IMR-90 (cell line): Measurements from ENCODE around the gene PGGHG. TPM values are rescaled to one million over a fixed set of nuclear protein-coding genes. Genes with fewer than 3 reads are reported as not detected.

ENCODE experiments used
- ATAC-seq: fragments of 200-7000 bp; cut with Tn5 transposase; 2 replicates; pipeline ENCODE4 v1.9.1; 2020; ENCODE audit warnings: low read depth, mild to moderate bottlenecking, moderate library complexity
- BruUV-seq: library from RNA; stranded (reverse); fragments of 400-500 nt; replicated peaks from 2 replicates; lab custom pipeline; 2021; lab: Mats Ljungman, UMichigan
- CTCF ChIA-PET: fragments of 300-600 bp; formaldehyde crosslinking; extraction: SDS; loops from one replicate; lab custom pipeline; 2021; ENCODE audit warnings: antibody characterized with exemption; lab: Yijun Ruan, JAX
- POLR2A ChIA-PET: fragments of 300-600 bp; sonication (Branson Sonifier 250); formaldehyde crosslinking; loops from one replicate; lab custom pipeline; 2022; ENCODE audit warnings: antibody characterized with exemption; ENCODE audit not compliant: unreplicated experiment; lab: Charles Lee
- DNase-seq: peaks from one replicate; pipeline ENCODE4 v3.0.0; 2013
- H2AFZ ChIP-seq: replicated peaks from 2 replicates; pipeline ENCODE3; 2013; ENCODE audit warnings: low read length, mild to moderate bottlenecking; ENCODE audit not compliant: poor library complexity
- H2AK5ac ChIP-seq: 2 replicates; pipeline ENCODE4 v1.6.1; 2013; ENCODE audit warnings: low read depth, low read length, inconsistent platforms
- H2AK9ac ChIP-seq: replicated peaks from 2 replicates; pipeline ENCODE3; 2013; ENCODE audit warnings: mild to moderate bottlenecking, low read depth, low read length, moderate library complexity; ENCODE audit not compliant: poor library complexity
- H2BK120ac ChIP-seq: 2 replicates; pipeline ENCODE4 v1.6.1; 2013; ENCODE audit warnings: low read depth, low read length, inconsistent platforms
- H2BK15ac ChIP-seq: 3 replicates; pipeline ENCODE4 v1.6.1; 2013; ENCODE audit warnings: low read depth, low read length, inconsistent platforms
- H2BK20ac ChIP-seq: 2 replicates; pipeline ENCODE4 v1.6.1; 2013; ENCODE audit warnings: low read depth, mild to moderate bottlenecking, inconsistent platforms, low read length, moderate library complexity
- H2BK5ac ChIP-seq: 2 replicates; pipeline ENCODE4 v1.6.1; 2013; ENCODE audit warnings: mild to moderate bottlenecking, low read depth, low read length, inconsistent platforms; ENCODE audit not compliant: poor library complexity, severe bottlenecking
- H3K14ac ChIP-seq: replicated peaks from 2 replicates; pipeline ENCODE4 v1.6.1; 2013; ENCODE audit warnings: low read depth, low read length, inconsistent platforms
- H3K18ac ChIP-seq: 2 replicates; pipeline ENCODE4 v1.6.1; 2013; ENCODE audit warnings: low read depth, low read length, control low read depth
- H3K23ac ChIP-seq: 2 replicates; pipeline ENCODE4 v1.6.1; 2013; ENCODE audit warnings: low read depth, low read length, inconsistent platforms
- H3K27ac ChIP-seq: 2 replicates; pipeline ENCODE4 v1.5.1; 2013; ENCODE audit warnings: mild to moderate bottlenecking, control low read depth, low read length; ENCODE audit not compliant: insufficient read depth
- H3K27me3 ChIP-seq: 2 replicates; pipeline ENCODE4 v1.6.1; 2013; ENCODE audit warnings: low read length; ENCODE audit not compliant: control insufficient read depth, insufficient read depth
- H3K36me3 ChIP-seq: 2 replicates; pipeline ENCODE4 v1.6.1; 2013; ENCODE audit warnings: low read length, mixed read lengths; ENCODE audit not compliant: control insufficient read depth, insufficient read depth
- H3K4ac ChIP-seq: 2 replicates; pipeline ENCODE4 v1.6.1; 2013; ENCODE audit warnings: low read depth, low read length, inconsistent platforms
- H3K4me1 ChIP-seq: 2 replicates; pipeline ENCODE4 v1.6.1; 2013; ENCODE audit warnings: low read length, mixed read lengths; ENCODE audit not compliant: control insufficient read depth, insufficient read depth
- H3K4me2 ChIP-seq: 2 replicates; pipeline ENCODE4 v1.6.1; 2013; ENCODE audit warnings: low read depth, mild to moderate bottlenecking, control low read depth, low read length, moderate library complexity
- H3K4me3 ChIP-seq: 2 replicates; pipeline ENCODE4 v1.5.1; 2013; ENCODE audit warnings: low read depth, mild to moderate bottlenecking, control low read depth, low read length, moderate library complexity; ENCODE audit not compliant: insufficient read depth
- H3K56ac ChIP-seq: 2 replicates; pipeline ENCODE4 v1.6.1; 2013; ENCODE audit warnings: low read length, inconsistent platforms; ENCODE audit not compliant: insufficient read depth; ENCODE audit errors: extremely low read depth
- H3K79me1 ChIP-seq, 2 experiments: 2 replicates each; pipeline ENCODE4 v1.6.1; 2013; ENCODE audit warnings: low read length in 2 of 2, inconsistent platforms in 1 of 2, low read depth in 1 of 2
- H3K9ac ChIP-seq: 2 replicates; pipeline ENCODE4 v1.6.1; 2013; ENCODE audit warnings: low read depth, low read length, control low read depth
- H3K9me1 ChIP-seq: 2 replicates; pipeline ENCODE4 v1.6.1; 2013; ENCODE audit warnings: low read length, inconsistent platforms; ENCODE audit not compliant: insufficient read depth
- H3K9me3 ChIP-seq: 2 replicates; pipeline ENCODE4 v1.6.1; 2013; ENCODE audit warnings: low read length; ENCODE audit not compliant: control insufficient read depth, insufficient read depth
- H4K20me1 ChIP-seq: 2 replicates; pipeline ENCODE4 v1.6.1; 2013; ENCODE audit warnings: low read length, inconsistent platforms; ENCODE audit not compliant: insufficient read depth
- H4K5ac ChIP-seq: 2 replicates; pipeline ENCODE4 v1.6.1; 2013; ENCODE audit warnings: mild to moderate bottlenecking, low read depth, low read length, control low read depth
- H4K8ac ChIP-seq, 2 experiments: 2 replicates each; pipeline ENCODE4 v1.6.1; 2013; ENCODE audit warnings: low read depth in 2 of 2, low read length in 2 of 2, control low read depth in 1 of 2, inconsistent platforms in 1 of 2
- H4K91ac ChIP-seq: 2 replicates; pipeline ENCODE4 v1.6.1; 2013; ENCODE audit warnings: low read depth, low read length, inconsistent platforms; ENCODE audit not compliant: insufficient read depth
- CEBPB ChIP-seq: IDR thresholded peaks from 2 replicates; pipeline ENCODE4 v1.6.1; 2012; ENCODE audit warnings: low read depth, low read length, improper control_type of control experiment
- CHD1 ChIP-seq: IDR thresholded peaks from 2 replicates; pipeline ENCODE4 v1.6.1; 2012; ENCODE audit warnings: low read depth, low read length, improper control_type of control experiment
- ELK1 ChIP-seq: fragments of 150-350 bp; IDR thresholded peaks from 2 replicates; pipeline ENCODE4 v1.6.1; 2016; ENCODE audit warnings: low read depth, mild to moderate bottlenecking, low read length, moderate library complexity, borderline replicate concordance
- MAFK ChIP-seq: IDR thresholded peaks from 2 replicates; pipeline ENCODE4 v1.6.1; 2012; ENCODE audit warnings: low read depth, low read length, improper control_type of control experiment
- MAZ ChIP-seq: IDR thresholded peaks from 2 replicates; pipeline ENCODE4 v1.6.1; 2012; ENCODE audit warnings: low read depth, mild to moderate bottlenecking, low read length, improper control_type of control experiment, moderate library complexity, borderline replicate concordance
- MXI1 ChIP-seq: IDR thresholded peaks from 2 replicates; pipeline ENCODE4 v1.6.1; 2012; ENCODE audit warnings: low read depth, mild to moderate bottlenecking, low read length, moderate library complexity, borderline replicate concordance
- NFE2L2 ChIP-seq: fragments of 150-350 bp; IDR thresholded peaks from 2 replicates; pipeline ENCODE4 v1.6.1; 2016; ENCODE audit warnings: low read depth, mild to moderate bottlenecking, low read length
- POLR2A ChIP-seq: IDR thresholded peaks from 2 replicates; pipeline ENCODE4 v1.6.1; 2012; ENCODE audit warnings: mild to moderate bottlenecking, low read depth, low read length
- RCOR1 ChIP-seq: IDR thresholded peaks from 2 replicates; pipeline ENCODE4 v1.6.1; 2012; ENCODE audit warnings: mild to moderate bottlenecking, low read length, improper control_type of control experiment; ENCODE audit not compliant: insufficient replicate concordance
- RFX5 ChIP-seq: IDR thresholded peaks from 2 replicates; pipeline ENCODE4 v1.8.0; 2012; ENCODE audit warnings: low read depth, mild to moderate bottlenecking, low read length, moderate library complexity
- SMC3 ChIP-seq: fragments of 150-350 bp; IDR thresholded peaks from 2 replicates; pipeline ENCODE4 v1.6.1; 2016; ENCODE audit warnings: low read depth, mild to moderate bottlenecking, antibody characterized with exemption, low read length, moderate library complexity
- USF2 ChIP-seq: fragments of 150-350 bp; IDR thresholded peaks from 2 replicates; pipeline ENCODE4 v1.6.1; 2017; ENCODE audit warnings: mild to moderate bottlenecking, antibody characterized with exemption, low read length, low read depth
- WGBS, 2 experiments: methylation state at CpG; one replicate each; pipeline versions ENCODE4 v1.1.5 to v1.1.7; 2013; ENCODE audit warnings: missing lambda C conversion rate in 2 of 2; ENCODE audit not compliant: insufficient read length in 1 of 2; ENCODE audit errors: extremely low coverage in 2 of 2; 5-methylcytosine and 5-hydroxymethylcytosine counted together
- dilution Hi-C: fragments of 300-500 bp; cut with HindIII; formaldehyde crosslinking; loops from one replicate; pipeline ENCODE4 v1.14.3; 2018; ENCODE audit warnings: low sequenced_read_pairs; ENCODE audit not compliant: unreplicated experiment
- in situ Hi-C: fragments of 300-500 bp; cut with MboI; formaldehyde crosslinking; loops from 3 replicates; pipeline ENCODE4 v1.14.3; 2019; ENCODE audit warnings: low sequenced_read_pairs, inconsistent platforms, mixed read lengths
- intact Hi-C: fragments of 100-400 bp; cut with micrococcal nuclease; formaldehyde crosslinking; loops from 2 replicates; pipeline ENCODE4 v1.10.0; 2022
- polyA plus RNA-seq, 3 experiments: library from polyadenylated mRNA; depleted of rRNA; stranded (reverse); fragments of >200 nt; gene quantifications; 2 replicates each; pipeline ENCODE4 v1.2.3, GENCODE V29; 2012; ENCODE audit warnings: low replicate concordance in 1 of 3
- total RNA-seq: library from RNA; depleted of rRNA; stranded (reverse); fragments of >200 nt; gene quantifications from 2 replicates; pipeline ENCODE4 v1.2.3, GENCODE V29; 2012

Gene PGGHG
- total and polyA plus RNA-seq, 2 of the 4 experiments (the other 2 are of a cell fraction) = 1.8 to 17.0 TPM

DNA sequence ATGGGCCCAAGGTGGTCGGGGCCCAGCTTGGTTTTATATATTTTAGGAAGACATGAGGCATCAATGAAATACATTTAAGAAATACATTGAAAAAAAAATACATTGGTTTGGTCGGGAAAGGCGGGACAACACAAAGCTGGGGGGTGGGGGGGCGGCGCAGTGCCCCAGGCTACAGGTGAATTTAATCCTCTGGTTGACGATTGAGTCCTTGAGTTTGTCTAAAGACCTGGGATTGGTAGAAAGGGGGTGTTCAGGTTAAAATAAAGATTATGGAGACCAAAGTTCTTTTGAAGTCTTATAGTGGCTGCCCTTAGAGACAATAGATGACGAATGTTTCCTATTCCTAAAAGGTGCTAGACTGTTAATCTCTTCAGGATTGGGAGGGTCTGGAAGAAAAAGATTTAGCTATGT is 28.0 kb downstream of the PGGHG start:
- Histone ChIP-seq H2AK9ac (no peak overlapping the region), H3K4ac (no peak overlapping the region), H3K4me2 (no peak overlapping the region; the same call in 1 of the 2 replicates), H3K14ac (no peak overlapping the region), H2BK5ac (no peak overlapping the region), H4K8ac (no peak overlapping the region), H3K9me3 (no peaks in the 10 kb centered on the region), H3K4me3 (no peak overlapping the region), H3K9me1 (0 out of 2 replicates have a peak, but pooled peaks cover 3% of the 10 kb centered on the region), H3K9ac (no peak overlapping the region), H4K5ac (no peak overlapping the region), H3K27me3 (no peaks in the 10 kb centered on the region), H2AK5ac (no peak overlapping the region), H3K56ac (no peak overlapping the region), H4K91ac (no peak overlapping the region), H2BK15ac (no peak overlapping the region), H3K27ac (no peak overlapping the region), H2AFZ (no peak overlapping the region), H2BK20ac (no peak overlapping the region), H3K36me3 (peaks cover 6% of the 10 kb centered on the region; the same call in 1 of the 2 replicates), H3K79me1 (peaks cover 5 to 36% of the 10 kb centered on the region in 2 experiments; a peak in 3 of 4 replicates), H4K20me1 (peaks cover 10% of the 10 kb centered on the region; the same call in 1 of the 2 replicates), H3K23ac (no peak overlapping the region), H3K18ac (no peak overlapping the region), H3K4me1 (peaks cover 22% of the 10 kb centered on the region), H2BK120ac (no peak overlapping the region)
- no peak for DNase-seq
- WGBS, 2 experiments = 83% methylated on average over 4 of the region's 7 CpGs; no CpG with 5 or more reads in 1 of the 2 experiments
- TF ChIP-seq NFE2L2 (no peak), MAFK (no peak), CHD1 (no peak), MXI1 (no peak), POLR2A (no peak), ELK1 (no peak), CEBPB (no peak), MAZ (no peak), SMC3 (no peak), USF2 (no peak), RFX5 (no peak), RCOR1 (no peak)
- no peak for ATAC-seq
- dilution Hi-C loops (no loop called here), in situ Hi-C loops (no loop called here), intact Hi-C loops (no loop called here)
- POLR2A ChIA-PET = interaction anchor here (1.0 kb wide), 1 partner anchor 35 kb away, joined by 4 read pairs; no protein-coding TSS in a partner anchor
- BruUV-seq = no TSS peak
- CTCF ChIA-PET = no interaction called here
